Aorta (tissue), 5 donors: Measurements from ENCODE around the gene ELOVL1. TPM values are rescaled to one million over a fixed set of nuclear protein-coding genes. Genes with fewer than 3 reads are reported as not detected.

Experiments
- ATAC-seq: fragments of 200-7000 bp; cut with Tn5 transposase; one replicate; pipeline ENCODE4 v1.9.1; 2022; ENCODE audit warnings: moderate library complexity; ENCODE audit not compliant: low FRiP score
- DNase-seq, 2 donors: peaks; one replicate each; pipeline ENCODE4 v3.0.0-alpha.2; 2020
- H3K27ac ChIP-seq, 2 donors: one replicate each; pipeline ENCODE4 v1.5.1; 2013; ENCODE audit warnings: low read length in 2 of 2, mild to moderate bottlenecking in 2 of 2, moderate library complexity in 2 of 2, control low read depth in 1 of 2, inconsistent platforms in 1 of 2, low read depth in 1 of 2
- H3K27me3 ChIP-seq, 2 donors: one replicate each; pipeline ENCODE4 v1.6.1; 2013; ENCODE audit warnings: control low read depth in 1 of 2, low read length in 1 of 2, mild to moderate bottlenecking in 1 of 2, moderate library complexity in 1 of 2; ENCODE audit not compliant: insufficient read depth in 2 of 2, control insufficient read depth in 1 of 2
- H3K36me3 ChIP-seq, 2 donors: one replicate each; pipeline ENCODE4 v1.6.1; 2013; ENCODE audit warnings: control low read depth in 1 of 2, low read length in 1 of 2, mild to moderate bottlenecking in 1 of 2; ENCODE audit not compliant: insufficient read depth in 2 of 2, control insufficient read depth in 1 of 2
- H3K4me1 ChIP-seq, 2 donors: one replicate each; pipeline ENCODE4 v1.6.1; 2013; ENCODE audit warnings: low read length in 2 of 2, control low read depth in 1 of 2, mild to moderate bottlenecking in 1 of 2, moderate library complexity in 1 of 2; ENCODE audit not compliant: insufficient read depth in 2 of 2, control insufficient read depth in 1 of 2
- H3K4me3 ChIP-seq, 2 donors: one replicate each; pipeline ENCODE4 v1.5.1; 2013; ENCODE audit warnings: low read length in 2 of 2, control low read depth in 1 of 2, mild to moderate bottlenecking in 1 of 2
- H3K9me3 ChIP-seq: one replicate; pipeline ENCODE4 v1.6.1; 2013; ENCODE audit warnings: mild to moderate bottlenecking, low read length; ENCODE audit not compliant: control insufficient read depth
- WGBS, 2 donors: extraction: QIAGEN DNeasy Blood & Tissue Kit; methylation state at CpG; one replicate each; pipeline ENCODE4 v1.1.7; 2013; 5-methylcytosine and 5-hydroxymethylcytosine counted together
- intact Hi-C, 2 donors: fragments of 100-400 bp; cut with DNase I; formaldehyde crosslinking; loops; one replicate each; pipeline versions ENCODE4 v1.14.2 to v1.15.0; 2022
- polyA plus RNA-seq, 2 donors: library from polyadenylated mRNA; stranded (reverse); fragments of 200-250 nt; gene quantifications; one replicate each; pipeline ENCODE4 v1.2.3, GENCODE V29; 2013
- total RNA-seq, 2 donors: library from RNA; stranded (reverse); fragmentation: NEBNext Ultra II Directional; extraction: Animal tissue kit (Norgen Biotek cat#: 25700); gene quantifications; one replicate each; pipeline ENCODE4 v1.2.1, GENCODE V29; 2021
- donor health status: healthy with polysubstance abuse.
- donor health status: Bipolar disorder and iron deficiency.
- donor health status: DM: no; HTN: no; CAD: no.
- donor health status: DM: no; HTN: no; CAD: no.
- donor health status: DM: yes; HTN: yes; CAD: no.

Gene ELOVL1
- total and polyA plus RNA-seq, 4 donors: 27.8 to 60.5 (median 57.6) TPM

DNA sequence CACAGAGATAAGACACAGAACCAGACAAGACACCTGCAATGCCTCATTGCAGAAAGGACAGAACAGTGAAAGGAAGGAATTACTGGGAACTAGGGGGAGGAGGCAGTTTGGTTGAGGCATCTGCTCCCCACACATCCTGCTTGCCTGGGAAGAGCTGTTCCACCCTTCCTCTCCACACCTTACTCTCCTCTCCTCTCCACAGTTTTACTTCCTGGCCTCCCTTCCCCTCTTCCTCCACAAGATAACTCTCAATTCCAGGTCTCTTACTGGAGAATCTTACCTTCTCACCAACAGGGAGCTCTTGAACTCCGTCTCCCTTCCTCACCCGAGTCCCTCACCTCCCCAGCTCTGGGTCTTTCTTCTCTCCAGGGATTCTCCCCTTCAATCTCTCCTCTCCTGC lies 2.1 kb downstream of the ELOVL1 start:
- ATAC-seq (no peak), DNase-seq (no peak)
- Histone ChIP-seq H3K9me3 (no peaks in the 10 kb centered on the region), H3K27ac (no peak overlapping the region), H3K36me3 (peaks cover 0 to 8% of the 10 kb centered on the region in 2 donors), H3K27me3 (no peaks in the 10 kb centered on the region), H3K4me1 (peaks cover 0 to 4% of the 10 kb centered on the region in 2 donors), H3K4me3 (no peak overlapping the region)
- intact Hi-C loops: no loop called here
- WGBS, 2 donors: 72 to 81% methylated on average over 2 of the region's 2 CpGs

GRCh38 chr1:43363935-43364525 lies 3.8 kb downstream of the ELOVL1 start:
- Histone ChIP-seq H3K36me3 (peaks cover 0 to 8% of the 10 kb centered on the region in 2 donors), H3K27ac (no peak overlapping the region), H3K4me3 (no peak overlapping the region), H3K27me3 (no peaks in the 10 kb centered on the region), H3K4me1 (peaks cover 0 to 4% of the 10 kb centered on the region in 2 donors), H3K9me3 (no peaks in the 10 kb centered on the region)
- 80 to 82% methylated on average over 5 of the region's 5 CpGs for WGBS, 2 donors
- intact Hi-C loops: no loop called here
- no peak for DNase-seq
- no peak for ATAC-seq

DNA sequence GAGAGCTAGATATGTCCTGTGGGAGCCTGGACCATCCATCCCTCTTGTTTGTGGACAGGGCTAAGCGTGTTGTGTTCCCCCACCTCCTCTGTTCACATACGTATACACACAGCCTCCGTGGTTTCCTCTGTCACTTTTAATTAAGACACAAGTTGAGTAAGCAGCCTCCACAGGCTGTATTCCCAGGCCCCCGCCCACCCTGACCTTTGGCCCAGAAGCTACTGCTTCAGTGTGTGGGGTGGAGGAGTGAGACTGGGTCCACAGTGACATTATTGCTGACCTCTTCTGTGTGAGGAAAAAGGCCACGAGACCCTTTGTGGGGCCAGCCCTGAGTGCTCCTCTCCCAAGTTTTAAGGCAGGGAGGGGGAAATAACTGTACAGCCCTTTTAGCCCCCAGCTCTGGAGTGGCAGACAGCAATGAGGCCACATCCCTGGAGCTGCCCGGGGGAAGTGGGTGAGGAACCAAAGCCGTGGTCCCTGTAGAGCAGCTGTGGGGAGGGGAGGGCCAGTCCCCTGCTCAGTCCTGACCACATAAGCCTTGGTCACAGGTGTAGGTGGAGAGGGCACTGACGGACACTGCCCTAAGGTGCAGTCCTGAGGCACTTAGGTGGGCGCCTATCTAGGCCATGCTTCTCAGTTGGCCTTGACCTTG lies 4.4 kb downstream of the ELOVL1 start:
- WGBS, 2 donors: 74 to 77% methylated on average over 9 of the region's 9 CpGs
- no peak overlapping the region for H3K27ac ChIP-seq
- H3K4me3 ChIP-seq: no peak overlapping the region
- DNase-seq: no peak
- no peak for ATAC-seq
- H3K36me3 ChIP-seq: peaks cover 0 to 8% of the 10 kb centered on the region in 2 donors
- H3K9me3 ChIP-seq: no peaks in the 10 kb centered on the region
- intact Hi-C loops: no loop called here
- no peaks in the 10 kb centered on the region for H3K4me1 ChIP-seq
- no peaks in the 10 kb centered on the region for H3K27me3 ChIP-seq

- Histone ChIP-seq H3K9me3 (no peaks in the 10 kb centered on the region), H3K36me3 (peaks cover 0 to 8% of the 10 kb centered on the region in 2 donors), H3K27me3 (no peaks in the 10 kb centered on the region), H3K27ac (no peak overlapping the region), H3K4me1 (no peaks in the 10 kb centered on the region), H3K4me3 (no peak overlapping the region)
- intact Hi-C loops: no loop called here
- ATAC-seq: no peak
- 62 to 66% methylated on average over 4 of the region's 4 CpGs for WGBS, 2 donors
- DNase-seq: no peak
Observed at GRCh38 chr1:43360616-43361015, 7.2 kb downstream of the ELOVL1 start.

- WGBS, 2 donors: 39 to 40% methylated on average over 11 of the region's 11 CpGs
- H3K36me3 ChIP-seq: peaks cover 0 to 8% of the 10 kb centered on the region in 2 donors
- H3K4me1 ChIP-seq: no peaks in the 10 kb centered on the region
- H3K4me3 ChIP-seq: no peak overlapping the region
- ATAC-seq: no peak
- H3K27ac ChIP-seq: no peak overlapping the region
- DNase-seq: no peak
- H3K27me3 ChIP-seq: no peaks in the 10 kb centered on the region
- H3K9me3 ChIP-seq: no peaks in the 10 kb centered on the region
- intact Hi-C loops: no loop called here
Observed at GRCh38 chr1:43359696-43360095, 8.1 kb downstream of the ELOVL1 start.

- Histone ChIP-seq H3K36me3 (peaks cover 0 to 4% of the 10 kb centered on the region in 2 donors), H3K4me3 (peak within 1 kb of the TSS; percentile 22 to 60), H3K27me3 (no peaks in the 10 kb centered on the region), H3K4me1 (no peaks in the 10 kb centered on the region), H3K27ac (peak within 1 kb of the TSS; percentile 38 to 58), H3K9me3 (no peaks in the 10 kb centered on the region)
- intact Hi-C loops: no loop called here
- peak; percentile 100 for ATAC-seq
- DNase-seq: peak; percentile 99 to 100
- WGBS, 2 donors: 1 to 2% methylated on average over 57 to 59 of the region's 59 CpGs
Observed at GRCh38 chr1:43358746-43359693, 8.8 kb downstream of the ELOVL1 start, which contains the start of gene CDC20. TSS of gene CDC20 (plus strand) at chr1:43358981. CDS start at chr1:43359216, 235 bp downstream.

DNA sequence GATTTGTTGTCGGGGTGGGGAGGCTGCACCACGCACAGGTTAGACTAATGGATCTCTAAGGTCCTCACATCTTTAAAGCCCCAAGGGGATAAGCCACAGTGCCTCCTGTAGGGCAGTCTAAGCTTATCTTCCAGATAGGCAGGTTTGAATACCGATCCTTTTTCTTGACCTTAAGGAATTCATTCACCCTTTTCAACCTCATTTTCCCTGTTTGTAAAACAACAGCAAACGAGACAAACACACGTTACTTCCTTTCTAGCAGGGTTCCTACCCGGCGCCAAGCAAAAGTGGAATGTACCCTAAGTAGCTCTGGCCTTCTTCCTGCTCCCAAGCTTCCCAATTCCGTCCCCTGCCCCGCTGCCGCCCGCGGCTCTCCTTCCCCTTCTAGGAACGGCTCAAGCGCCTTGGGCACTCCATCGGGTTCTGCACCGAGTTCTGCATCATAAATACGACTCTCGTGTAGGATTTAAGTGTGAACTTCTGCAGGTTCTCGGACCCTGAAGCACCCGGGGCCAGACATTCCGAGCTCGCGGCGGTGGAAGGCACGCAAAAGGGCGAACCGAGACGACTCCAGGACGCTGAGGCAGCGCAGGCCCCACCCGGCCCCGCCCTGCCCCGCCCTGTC lies 9.6 kb downstream of the ELOVL1 start:
- no peaks in the 10 kb centered on the region for H3K36me3 ChIP-seq
- H3K4me1 ChIP-seq: no peaks in the 10 kb centered on the region
- ATAC-seq (no peak), DNase-seq (no peak)
- 1% methylated on average over 33 of the region's 33 CpGs for WGBS, 2 donors
- peak overlapping the region; percentile 22 to 60 for H3K4me3 ChIP-seq
- H3K27me3 ChIP-seq: no peaks in the 10 kb centered on the region
- H3K27ac ChIP-seq: peak overlapping the region; percentile 38 to 58
- intact Hi-C loops: no loop called here
- H3K9me3 ChIP-seq: no peaks in the 10 kb centered on the region

DNA sequence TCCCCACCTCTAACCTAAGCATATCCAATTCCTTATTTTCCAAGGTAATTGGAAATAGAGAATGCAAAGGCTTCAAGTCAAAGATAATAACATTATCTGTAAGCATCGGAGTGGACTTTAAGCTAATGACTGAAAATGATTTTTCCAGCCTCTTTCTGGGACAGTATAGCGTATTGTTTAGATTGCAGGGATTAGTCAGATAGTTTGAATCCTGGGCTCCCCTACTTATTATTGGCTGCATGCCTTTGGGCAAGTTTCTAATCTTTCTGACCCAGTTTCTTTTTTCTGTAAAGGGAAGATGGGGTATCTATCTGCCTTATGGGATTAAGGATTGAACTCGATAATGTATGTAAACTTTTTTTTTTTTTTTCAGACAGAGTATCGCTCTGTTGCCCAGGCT lies 10.6 kb downstream of the ELOVL1 start:
- DNase-seq: no peak
- Histone ChIP-seq H3K27ac (no peak overlapping the region), H3K9me3 (no peaks in the 10 kb centered on the region), H3K4me3 (no peak overlapping the region), H3K36me3 (no peaks in the 10 kb centered on the region), H3K27me3 (no peaks in the 10 kb centered on the region), H3K4me1 (no peaks in the 10 kb centered on the region)
- intact Hi-C loops: no loop called here
- ATAC-seq: no peak
- whole genome bisulfite sequencing, 2 donors: 91 to 97% methylated on average over 4 of the region's 4 CpGs
